HepG2 (cell line): ENCODE results near the gene MTFP1. TPM values are rescaled to one million over a fixed set of nuclear protein-coding genes. Genes with fewer than 3 reads are reported as not detected.

Experiments used
- ASH2L ChIP-seq: fragments of 300-600, 200-600 bp; sonication (generic); IDR thresholded peaks from 2 replicates; pipeline ENCODE4 v1.7.0; 2017; ENCODE audit warnings: low read depth, mild to moderate bottlenecking, moderate library complexity, mixed read lengths, low read length; ENCODE audit not compliant: insufficient read length
- BRF2 ChIP-seq: sonication (generic); formaldehyde crosslinking; IDR thresholded peaks from 2 replicates; pipeline ENCODE4 v1.8.1; 2022; ENCODE audit warnings: mild to moderate bottlenecking, missing genetic modification reagents
- EEA1 ChIP-seq: sonication (generic); formaldehyde crosslinking; IDR thresholded peaks from 2 replicates; pipeline ENCODE4 v1.5.1; 2020; ENCODE audit warnings: mild to moderate bottlenecking, missing genetic modification reagents, borderline replicate concordance
- EED ChIP-seq: sonication (generic); formaldehyde crosslinking; IDR thresholded peaks from 2 replicates; pipeline ENCODE4 v1.5.0; 2020; ENCODE audit warnings: mild to moderate bottlenecking, missing genetic modification reagents
- HDAC1 ChIP-seq: sonication (generic); formaldehyde crosslinking; IDR thresholded peaks from 2 replicates; pipeline ENCODE4 v1.5.1; 2020; ENCODE audit warnings: mild to moderate bottlenecking, missing genetic modification reagents
- IKZF4 ChIP-seq: sonication (generic); formaldehyde crosslinking; IDR thresholded peaks from 2 replicates; pipeline ENCODE4 v1.5.1; 2020; ENCODE audit warnings: borderline replicate concordance, mild to moderate bottlenecking, low read depth, missing genetic modification reagents; ENCODE audit errors: not compliant biosample characterization
- MYC ChIP-seq: sonication (generic); formaldehyde crosslinking; IDR thresholded peaks from 2 replicates; pipeline ENCODE4 v1.9.0; 2021; ENCODE audit warnings: missing genetic modification reagents, borderline replicate concordance
- PCBP1 ChIP-seq: fragments of 200-400 bp; formaldehyde crosslinking; IDR thresholded peaks from 2 replicates; pipeline ENCODE4 v1.6.1; 2017; ENCODE audit warnings: mild to moderate bottlenecking, low read depth, low read length, borderline replicate concordance
- PREB ChIP-seq: sonication (generic); formaldehyde crosslinking; IDR thresholded peaks from 2 replicates; pipeline ENCODE4 v1.4.0; 2020; ENCODE audit warnings: missing genetic modification reagents
- SRF ChIP-seq: IDR thresholded peaks from 2 replicates; pipeline ENCODE4 v1.6.1; 2011; ENCODE audit warnings: mild to moderate bottlenecking, low read depth, low read length, moderate library complexity
- ZBTB33 ChIP-seq: sonication (generic); formaldehyde crosslinking; IDR thresholded peaks from 2 replicates; pipeline ENCODE4 v1.4.0; 2020; ENCODE audit warnings: missing genetic modification reagents
- ZFYVE20 ChIP-seq: sonication (generic); formaldehyde crosslinking; IDR thresholded peaks from 2 replicates; pipeline ENCODE4 v1.8.0; 2023; ENCODE audit warnings: low read depth, mild to moderate bottlenecking, moderate library complexity, missing genetic modification reagents, borderline replicate concordance
- ZNF17 ChIP-seq: sonication (generic); formaldehyde crosslinking; IDR thresholded peaks from 2 replicates; pipeline ENCODE4 v1.5.0; 2020; ENCODE audit warnings: mild to moderate bottlenecking, missing genetic modification reagents
- ZNF552 ChIP-seq: sonication (generic); formaldehyde crosslinking; IDR thresholded peaks from 2 replicates; pipeline ENCODE4 v1.9.0; 2022; ENCODE audit warnings: missing genetic modification reagents, mild to moderate bottlenecking, borderline replicate concordance
- ZNF598 ChIP-seq: sonication (generic); formaldehyde crosslinking; IDR thresholded peaks from 2 replicates; pipeline ENCODE4 v1.5.1; 2020; ENCODE audit warnings: mild to moderate bottlenecking, missing genetic modification reagents, borderline replicate concordance
- ZNF652 ChIP-seq: IDR thresholded peaks from 2 replicates; pipeline ENCODE4 v1.6.1; 2016; ENCODE audit warnings: low read depth, borderline replicate concordance
- ZNF710 ChIP-seq: sonication (generic); formaldehyde crosslinking; IDR thresholded peaks from 2 replicates; pipeline ENCODE4 v1.5.0; 2020; ENCODE audit warnings: mild to moderate bottlenecking, missing genetic modification reagents, borderline replicate concordance
- ZSCAN29 ChIP-seq: sonication (generic); formaldehyde crosslinking; conservative IDR thresholded peaks from 2 replicates; pipeline ENCODE4 v1.4.0; 2020; ENCODE audit warnings: mild to moderate bottlenecking, missing genetic modification reagents
- ZXDC ChIP-seq: sonication (generic); formaldehyde crosslinking; IDR thresholded peaks from 2 replicates; pipeline ENCODE4 v1.5.0; 2020; ENCODE audit warnings: mild to moderate bottlenecking, missing genetic modification reagents
- polyA plus RNA-seq, 8 experiments: library from polyadenylated mRNA; depleted of rRNA in 3 of 8; stranded (reverse) in 7 of 8; unstranded in 1 of 8; fragments of >200 nt; fragmentation: Illumina TruSeq in 4 of 8; extraction: Trizol in 4 of 8; gene quantifications; 2 replicates each; pipeline versions ENCODE4 v1.2.1 to v1.2.3, GENCODE V29; 2011 to 2016; ENCODE audit warnings: low read depth in 4 of 8, missing spikeins in 1 of 8, mixed read lengths in 1 of 8; ENCODE audit not compliant: insufficient read depth in 1 of 8
- total RNA-seq, 5 experiments: library from RNA; depleted of rRNA; stranded (reverse); fragments of >200 nt; fragmentation: Illumina TruSeq; extraction: Trizol; gene quantifications; 2 replicates each; pipeline ENCODE4 v1.2.3, GENCODE V29; 2016; ENCODE audit warnings: low read depth in 1 of 5

The MTFP1 gene
- total and polyA plus RNA-seq, 2 of the 13 experiments (the other 11 are each of a cell fraction or from before 2014, with no cell fraction given), result 29.5 to 45.6 TPM

GRCh38 chr22:30423301-30423958 is 2.1 kb upstream of the MTFP1 start (continued):
- TF ChIP-seq BRF2 (CRISPR knock-in tag), result peak; percentile 76; the same call in 1 of the 2 replicates
- peak; percentile 46; the same call in 1 of the 2 replicates for TF ChIP-seq HDAC1 (CRISPR knock-in tag)
- TF ChIP-seq EEA1 (CRISPR knock-in tag), result 0 out of 2 replicates have a peak, but pooled peaks have one; percentile 3
- no peak; the same call in 1 of the 2 replicates for TF ChIP-seq EED (CRISPR knock-in tag)
- no peak for TF ChIP-seq SRF
- TF ChIP-seq MYC (CRISPR knock-in tag), result peak; percentile 50
- TF ChIP-seq ZFYVE20 (CRISPR knock-in tag), result 0 out of 2 replicates have a peak, but pooled peaks have one; percentile 52
- TF ChIP-seq ASH2L, result peak; percentile 55
- peak; percentile 66; the same call in 1 of the 2 replicates for TF ChIP-seq ZNF598 (CRISPR knock-in tag)
- 0 out of 2 replicates have a peak, but pooled peaks have one; percentile 42 for TF ChIP-seq PCBP1
- no peak for TF ChIP-seq ZBTB33 (CRISPR knock-in tag)
- TF ChIP-seq IKZF4, result no peak
- TF ChIP-seq ZSCAN29 (CRISPR knock-in tag), result peak; percentile 30; the same call in 1 of the 2 replicates
- TF ChIP-seq ZNF17 (CRISPR knock-in tag), result no peak
- no peak for TF ChIP-seq ZNF552 (CRISPR knock-in tag)
- TF ChIP-seq ZXDC (CRISPR knock-in tag), result no peak
- peak; percentile 61; the same call in 1 of the 2 replicates for TF ChIP-seq ZNF710 (CRISPR knock-in tag)
- TF ChIP-seq PREB, result peak; percentile 87; the same call in 1 of the 2 replicates
- no peak; the same call in 1 of the 2 replicates for TF ChIP-seq ZNF652 (CRISPR knock-in tag)
